K562 (cell line): ENCODE results near the gene PDLIM5. TPM values are rescaled to one million over a fixed set of nuclear protein-coding genes. Genes with fewer than 3 reads are reported as not detected.
A peak's percentile ranks its signal among the peaks of the same experiment; 100 is the strongest.

Experiments
- CBX1 ChIP-seq: sonication (generic); IDR thresholded peaks from 2 replicates; pipeline ENCODE4 v1.6.1; 2016; ENCODE audit warnings: antibody characterized with exemption, low read depth, mild to moderate bottlenecking
- CBX3 ChIP-seq, 2 experiments: IDR thresholded peaks; 1 replicate in 1 of 2; 2 replicates in 1 of 2; pipeline ENCODE4 v1.6.1; 2012; ENCODE audit warnings: inconsistent platforms in 2 of 2, low read length in 2 of 2, borderline replicate concordance in 1 of 2, control low read depth in 1 of 2
- CHAMP1 ChIP-seq: fragments of 450-650 bp; IDR thresholded peaks from 2 replicates; pipeline ENCODE4 v1.6.1; 2016; ENCODE audit warnings: mild to moderate bottlenecking
- CREB5 ChIP-seq: fragments of 250-450 bp; sonication (Bioruptor Pico); IDR thresholded peaks from 2 replicates; pipeline ENCODE4 v1.5.0; 2020; ENCODE audit warnings: mild to moderate bottlenecking
- DDX20 ChIP-seq: fragments of 450-650 bp; IDR thresholded peaks from 2 replicates; pipeline ENCODE4 v1.6.1; 2016; ENCODE audit warnings: missing genetic modification characterization, low read depth, mild to moderate bottlenecking, missing compliant biosample characterization, moderate library complexity
- DLX4 ChIP-seq: fragments of 250-450 bp; sonication (Bioruptor Pico); IDR thresholded peaks from 2 replicates; pipeline ENCODE4 v1.6.1; 2021; ENCODE audit warnings: mild to moderate bottlenecking
- ESRRB ChIP-seq: fragments of 250-450 bp; sonication (Bioruptor Pico); IDR thresholded peaks from 2 replicates; pipeline ENCODE4 v1.5.0; 2020; ENCODE audit warnings: mild to moderate bottlenecking, moderate library complexity, borderline replicate concordance
- GABPA ChIP-seq: fragments of 200-800 bp; sonication (Bioruptor generic); conservative IDR thresholded peaks from 2 replicates; pipeline ENCODE4 v1.6.1; 2016; ENCODE audit warnings: low read depth, missing genetic modification characterization, missing compliant biosample characterization
- HNRNPK ChIP-seq: fragments of 200-400 bp; formaldehyde crosslinking; IDR thresholded peaks from one replicate; pipeline ENCODE4 v1.6.1; 2018; ENCODE audit warnings: mild to moderate bottlenecking, low read depth, low read length; ENCODE audit not compliant: poor library complexity, severe bottlenecking
- KDM4B ChIP-seq, 2 experiments: fragments of 450-650 bp in 1 of 2; sonication (generic) in 1 of 2; IDR thresholded peaks; 2 replicates each; pipeline ENCODE4 v1.6.1; 2016 to 2017; ENCODE audit warnings: borderline replicate concordance in 2 of 2, antibody characterized with exemption in 1 of 2, low read depth in 1 of 2, mild to moderate bottlenecking in 1 of 2
- MAFF ChIP-seq: IDR thresholded peaks from 2 replicates; pipeline ENCODE4 v1.6.1; 2012; ENCODE audit warnings: low read length, improper control_type of control experiment
- MTA3 ChIP-seq: fragments of 450-650 bp; formaldehyde crosslinking; IDR thresholded peaks from 2 replicates; pipeline ENCODE4 v1.6.1; 2017; ENCODE audit warnings: mild to moderate bottlenecking, borderline replicate concordance
- NFYB ChIP-seq: IDR thresholded peaks from 2 replicates; pipeline ENCODE4 v1.6.1; 2011; ENCODE audit warnings: mild to moderate bottlenecking, moderate library complexity; ENCODE audit not compliant: insufficient read length; ENCODE audit errors: extremely low read depth
- POU5F1 ChIP-seq: fragments of 150-350 bp; IDR thresholded peaks from 2 replicates; pipeline ENCODE4 v1.6.1; 2014; ENCODE audit warnings: borderline replicate concordance, low read length, low read depth, mild to moderate bottlenecking; ENCODE audit not compliant: partially characterized antibody
- TAF1 ChIP-seq: IDR thresholded peaks from 2 replicates; pipeline ENCODE4 v1.6.1; 2011; ENCODE audit warnings: mild to moderate bottlenecking, low read length, moderate library complexity; ENCODE audit not compliant: insufficient read depth, control insufficient read depth, severe bottlenecking; ENCODE audit errors: extremely low read depth
- ZNF699 ChIP-seq: fragments of 250-450 bp; sonication (Bioruptor Pico); IDR thresholded peaks from 2 replicates; pipeline ENCODE4 v1.8.0; 2021; ENCODE audit warnings: mild to moderate bottlenecking, moderate library complexity; ENCODE audit not compliant: insufficient replicate concordance
- polyA plus RNA-seq, 8 experiments: library from polyadenylated mRNA; depleted of rRNA in 4 of 8; stranded (reverse) in 5 of 8; unstranded in 3 of 8; fragments of >200 nt; fragmentation: Nextera tagmentation in 2 of 8; fragmentation: Illumina TruSeq in 1 of 8; extraction: Ambion mirVana in 2 of 8; extraction: Trizol in 1 of 8; gene quantifications; 2 replicates each; pipeline versions ENCODE4 v1.2.1 to v1.2.3, GENCODE V29; 2011 to 2014; ENCODE audit warnings: inconsistent platforms in 1 of 8, missing spikeins in 1 of 8
- total RNA-seq, 7 experiments: library from RNA; depleted of rRNA in 6 of 7; stranded (reverse); fragments of >200 nt in 6 of 7; fragmentation: Illumina TruSeq in 2 of 7; extraction: Trizol in 2 of 7; gene quantifications; 2 replicates each; pipeline versions ENCODE4 v1.2.1 to v1.2.3, GENCODE V29; 2011 to 2021; ENCODE audit warnings: low replicate concordance in 1 of 7
- TF ChIP-seq, protein P1 (sequence below): IDR thresholded peaks from 2 replicates; pipeline ENCODE4 v1.6.1; 2011; ENCODE audit not compliant: insufficient read length; ENCODE audit errors: extremely low read depth
- TF ChIP-seq, protein P2 (sequence below): fragments of 250-450 bp; sonication (Bioruptor Pico); IDR thresholded peaks from 2 replicates; pipeline ENCODE4 v1.8.0; 2021; ENCODE audit warnings: moderate library complexity, mild to moderate bottlenecking, inconsistent platforms
- TF ChIP-seq, protein P3 (sequence below): sonication (generic); formaldehyde crosslinking; IDR thresholded peaks from 2 replicates; pipeline ENCODE4 v1.8.1; 2023; ENCODE audit warnings: mild to moderate bottlenecking, missing genetic modification reagents, moderate library complexity

The PDLIM5 gene
- total and polyA plus RNA-seq, 9 of the 15 experiments (the other 6 are each of a cell fraction or from before 2014, with no cell fraction given): 36.9 to 127 (median 62.5) TPM

DNA sequence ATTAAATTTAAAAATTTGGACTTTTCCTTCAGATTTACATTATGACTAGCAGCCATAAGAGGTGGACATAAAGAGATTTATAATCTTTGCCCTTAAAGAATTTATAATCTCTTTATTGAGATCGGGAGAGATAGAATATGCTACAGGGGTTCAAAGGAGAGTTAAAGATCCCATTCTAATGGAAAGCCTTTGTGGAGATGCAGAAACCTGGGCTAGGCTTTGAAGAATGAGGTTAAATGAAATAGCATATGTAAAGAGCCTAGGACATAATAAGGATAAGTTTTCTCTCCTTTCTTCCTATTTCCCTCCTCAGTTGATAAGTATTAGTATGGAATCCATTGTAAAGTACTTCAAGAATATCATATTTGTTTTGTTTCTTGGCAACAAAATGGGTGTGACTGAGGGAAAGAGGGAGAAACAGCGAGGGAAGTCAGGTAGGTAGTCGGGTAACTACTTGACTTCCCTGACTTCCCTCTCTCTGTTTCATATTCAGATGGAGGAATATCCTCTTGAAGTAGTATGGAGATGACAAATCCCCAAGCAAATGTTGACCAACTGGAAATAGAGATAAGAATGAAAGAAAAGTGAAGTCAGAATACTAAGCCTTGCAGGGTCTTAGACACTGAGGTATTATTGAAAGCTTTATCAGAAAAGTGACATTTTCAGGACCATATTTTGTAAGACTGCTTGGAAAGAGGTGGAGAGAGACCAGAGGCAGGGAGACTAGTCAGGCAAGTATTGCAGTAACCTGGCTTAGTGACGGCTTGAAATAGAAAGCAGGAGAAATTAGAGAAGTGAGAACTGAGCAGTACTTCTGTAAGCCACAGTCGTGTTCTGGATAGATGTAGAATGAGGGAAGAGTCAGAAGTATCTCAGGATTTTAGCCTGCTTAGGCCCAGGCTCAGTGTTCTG lies 82.9 kb downstream of the PDLIM5 start (continued):
- TF ChIP-seq, protein P1, sequence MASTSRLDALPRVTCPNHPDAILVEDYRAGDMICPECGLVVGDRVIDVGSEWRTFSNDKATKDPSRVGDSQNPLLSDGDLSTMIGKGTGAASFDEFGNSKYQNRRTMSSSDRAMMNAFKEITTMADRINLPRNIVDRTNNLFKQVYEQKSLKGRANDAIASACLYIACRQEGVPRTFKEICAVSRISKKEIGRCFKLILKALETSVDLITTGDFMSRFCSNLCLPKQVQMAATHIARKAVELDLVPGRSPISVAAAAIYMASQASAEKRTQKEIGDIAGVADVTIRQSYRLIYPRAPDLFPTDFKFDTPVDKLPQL: no peak
- TF ChIP-seq DLX4 (CRISPR knock-in tag) (no peak), ZNF699 (CRISPR knock-in tag) (no peak), TAF1 (no peak), KDM4B (IDR thresholded peaks at IDR 0.05; ENCODE audit: borderline replicate concordance in 2 of 2, low read depth in 1 of 2) (no peak), CBX3 (IDR thresholded peaks at IDR 0.05; ENCODE audit: borderline replicate concordance in 1 of 2, low read length in 2 of 2) (0 out of 3 replicates have a peak, but pooled peaks of 1 of the 2 experiments have one; percentile 33), CBX1 (no peak), POU5F1 (no peak), MAFF (no peak), MTA3 (peak; percentile 64), CHAMP1 (peak; percentile 64), CREB5 (CRISPR knock-in tag) (no peak), DDX20 (tag) (no peak), GABPA (tag) (no peak), NFYB (no peak), ESRRB (CRISPR knock-in tag) (no peak), HNRNPK (no peak)
- TF ChIP-seq, protein P2, sequence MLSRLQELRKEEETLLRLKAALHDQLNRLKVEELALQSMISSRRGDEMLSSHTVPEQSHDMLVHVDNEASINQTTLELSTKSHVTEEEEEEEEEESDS (CRISPR knock-in tag): no peak
- TF ChIP-seq, protein P3, sequence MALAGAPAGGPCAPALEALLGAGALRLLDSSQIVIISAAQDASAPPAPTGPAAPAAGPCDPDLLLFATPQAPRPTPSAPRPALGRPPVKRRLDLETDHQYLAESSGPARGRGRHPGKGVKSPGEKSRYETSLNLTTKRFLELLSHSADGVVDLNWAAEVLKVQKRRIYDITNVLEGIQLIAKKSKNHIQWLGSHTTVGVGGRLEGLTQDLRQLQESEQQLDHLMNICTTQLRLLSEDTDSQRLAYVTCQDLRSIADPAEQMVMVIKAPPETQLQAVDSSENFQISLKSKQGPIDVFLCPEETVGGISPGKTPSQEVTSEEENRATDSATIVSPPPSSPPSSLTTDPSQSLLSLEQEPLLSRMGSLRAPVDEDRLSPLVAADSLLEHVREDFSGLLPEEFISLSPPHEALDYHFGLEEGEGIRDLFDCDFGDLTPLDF (CRISPR knock-in tag): no peak
